Activated CD8-positive, alpha-beta T cell treated with anti-CD3 and anti-CD28 coated beads for 36 hours (primary cell): ENCODE results near the gene HSPE1. TPM values are rescaled to one million over a fixed set of nuclear protein-coding genes. Genes with fewer than 3 reads are reported as not detected.

ENCODE experiments used
- ATAC-seq: fragments of 200-7000 bp; cut with Tn5 transposase; one replicate; pipeline ENCODE4 v1.10.0; 2021; ENCODE audit warnings: mild to moderate bottlenecking, moderate library complexity
- CTCF ChIA-PET: fragments of 350-600 bp; sonication (Branson Sonifier 250); formaldehyde crosslinking; loops from one replicate; lab custom pipeline; 2021; ENCODE audit warnings: antibody characterized with exemption; lab: Charles Lee
- POLR2A ChIA-PET: fragments of 350-600 bp; sonication (Branson Sonifier 250); formaldehyde crosslinking; loops from one replicate; lab custom pipeline; 2021; ENCODE audit warnings: antibody characterized with exemption; lab: Charles Lee
- DNase-seq: peaks from one replicate; pipeline ENCODE4 v3.0.0-alpha.2; 2020
- H3K27ac Mint-ChIP-seq: one replicate; pipeline ENCODE4 v1.8.0; 2021; ENCODE audit warnings: mild to moderate bottlenecking, mixed read lengths
- H3K27me3 Mint-ChIP-seq: one replicate; pipeline ENCODE4 v1.8.0; 2021; ENCODE audit warnings: mixed read lengths
- H3K36me3 Mint-ChIP-seq: one replicate; pipeline ENCODE4 v1.8.0; 2021; ENCODE audit warnings: low read depth, mixed read lengths
- H3K4me1 Mint-ChIP-seq: one replicate; pipeline ENCODE4 v1.8.0; 2021; ENCODE audit warnings: low read depth, mixed read lengths
- H3K4me3 Mint-ChIP-seq: one replicate; pipeline ENCODE4 v1.8.0; 2021; ENCODE audit warnings: mild to moderate bottlenecking, moderate library complexity, mixed read lengths
- H3K9me3 Mint-ChIP-seq: one replicate; pipeline ENCODE4 v1.8.0; 2021; ENCODE audit warnings: mixed read lengths
- CTCF ChIP-seq: fragments of 200-600 bp; IDR thresholded peaks from one replicate; pipeline ENCODE4 v1.8.0; 2022; ENCODE audit warnings: antibody characterized with exemption, mild to moderate bottlenecking
- intact Hi-C: fragments of 100-400 bp; cut with micrococcal nuclease; formaldehyde crosslinking; loops from one replicate; pipeline ENCODE4 v1.10.0; 2022
- total RNA-seq, 2 experiments: library from RNA; stranded (reverse); gene quantifications; one replicate each; pipeline ENCODE4 v1.2.3, GENCODE V29; 2021

The HSPE1 gene
- total RNA-seq, 2 experiments from 2014 or later: 345 to 356 TPM

GRCh38 chr2:197460649-197461048 is 39.5 kb upstream of the HSPE1 start:
- no peak for TF ChIP-seq CTCF
- Mint-ChIP-seq H3K27me3 (no peaks in the 10 kb centered on the region), H3K36me3 (peaks cover 17% of the 10 kb centered on the region), H3K4me3 (no peak overlapping the region), H3K9me3 (no peaks in the 10 kb centered on the region), H3K27ac (no peak overlapping the region), H3K4me1 (peaks cover 31% of the 10 kb centered on the region)
- CTCF ChIA-PET: interaction anchor here (1.1 to 1.4 kb wide), 2 partner anchors 8 to 13 kb away, joined by 4 read pairs; no protein-coding TSS in a partner anchor
- ATAC-seq (no peak), DNase-seq (no peak)
- intact Hi-C loops: no loop called here
- POLR2A ChIA-PET: interaction anchor here (1.4 to 2.4 kb wide), 2 partner anchors 8 to 24 kb away, joined by 3 to 11 read pairs; no protein-coding TSS in a partner anchor

- H3K27ac Mint-ChIP-seq: no peak overlapping the region
- no peaks in the 10 kb centered on the region for H3K9me3 Mint-ChIP-seq
- intact Hi-C loops: no loop called here
- no peak for DNase-seq
- H3K4me3 Mint-ChIP-seq: no peak overlapping the region
- ATAC-seq: no peak
- H3K4me1 Mint-ChIP-seq: peaks cover 27% of the 10 kb centered on the region
- ChIA-PET CTCF (interaction anchor here (1.4 kb wide), 1 partner anchor 13 kb away, joined by 4 read pairs; no protein-coding TSS in a partner anchor), POLR2A (no interaction called here)
- H3K27me3 Mint-ChIP-seq: no peaks in the 10 kb centered on the region
- no peak for TF ChIP-seq CTCF
- peaks cover 17% of the 10 kb centered on the region for H3K36me3 Mint-ChIP-seq
Observed at GRCh38 chr2:197461057-197461456, 39.1 kb upstream of the HSPE1 start.

- Mint-ChIP-seq H3K4me3 (no peak overlapping the region), H3K27ac (peak overlapping the region; percentile 16), H3K9me3 (no peaks in the 10 kb centered on the region), H3K4me1 (peaks cover 10% of the 10 kb centered on the region), H3K36me3 (peaks cover 19% of the 10 kb centered on the region), H3K27me3 (no peaks in the 10 kb centered on the region)
- DNase-seq (no peak), ATAC-seq (no peak)
- TF ChIP-seq CTCF: no peak
- intact Hi-C loops: no loop called here
- ChIA-PET POLR2A (interaction anchor here (0.6 to 1.9 kb wide), 3 partner anchors 10 to 141 kb away, joined by 3 to 12 read pairs (median 3); partner anchors contain the start of gene COQ10B), CTCF (interaction anchor here (1.8 kb wide), 1 partner anchor 11 kb away, joined by 8 read pairs; the partner anchor contains the start of gene COQ10B)
Observed at GRCh38 chr2:197464175-197464574, 36.0 kb upstream of the HSPE1 start.

- peaks cover 5% of the 10 kb centered on the region for H3K4me1 Mint-ChIP-seq
- CTCF ChIA-PET: no interaction called here
Observed at GRCh38 chr2:197472166-197472565, 28.0 kb upstream of the HSPE1 start.

More at GRCh38 chr2:197472166-197472565, 28.0 kb upstream of the HSPE1 start:
- Mint-ChIP-seq H3K4me3 (no peak overlapping the region), H3K27ac (peak overlapping the region; percentile 78), H3K36me3 (peaks cover 24% of the 10 kb centered on the region), H3K27me3 (no peaks in the 10 kb centered on the region), H3K9me3 (no peaks in the 10 kb centered on the region)
- POLR2A ChIA-PET: interaction anchor here (1.0 kb wide), 1 partner anchor 21 kb away, joined by 3 read pairs; no protein-coding TSS in a partner anchor
- intact Hi-C loops: no loop called here
- DNase-seq: no peak
- no peak for TF ChIP-seq CTCF
- ATAC-seq: no peak
